Transverse colon (tissue), 4 donors: ENCODE data around the gene CHPT1. TPM values are rescaled to one million over a fixed set of nuclear protein-coding genes. Genes with fewer than 3 reads are reported as not detected.
"Not testable (repeated sequence)": the region's sequence is repeated elsewhere in the genome, so short reads cannot be mapped to it uniquely, and the experiment has no call there.

ENCODE experiments used
- DNase-seq: peaks from one replicate; pipeline ENCODE4 v3.0.0-alpha.2; 2019
- H3K27ac ChIP-seq, 4 donors: fragments of 200-600 bp; sonication (generic); 2 replicates each; pipeline ENCODE4 v1.5.1; 2016 to 2018; ENCODE audit warnings: inconsistent platforms in 4 of 4
- H3K27me3 ChIP-seq: fragments of 200-600 bp; sonication (generic); 2 replicates; pipeline ENCODE4 v1.5.1; 2017; ENCODE audit warnings: inconsistent platforms
- H3K36me3 ChIP-seq, 4 donors: fragments of 200-600 bp; sonication (generic); 2 replicates each; pipeline ENCODE4 v1.5.1; 2017 to 2019; ENCODE audit warnings: inconsistent platforms in 4 of 4
- H3K4me1 ChIP-seq, 4 donors: fragments of 200-600 bp; sonication (generic); 2 replicates each; pipeline ENCODE4 v1.5.1; 2017 to 2020; ENCODE audit warnings: inconsistent platforms in 4 of 4
- H3K4me3 ChIP-seq, 4 donors: fragments of 200-600 bp; sonication (generic); 1 replicate in 1 of 4; 2 replicates in 3 of 4; pipeline versions ENCODE4 v1.5.1 to v1.6.1; 2017 to 2019; ENCODE audit warnings: inconsistent platforms in 4 of 4
- H3K9me3 ChIP-seq, 2 donors: fragments of 200-600 bp; sonication (generic); 2 replicates each; pipeline ENCODE4 v1.5.1; 2017 to 2019; ENCODE audit warnings: inconsistent platforms in 2 of 2
- EP300 ChIP-seq: sonication (generic); formaldehyde crosslinking; IDR thresholded peaks from one replicate; pipeline ENCODE4 v1.6.1; 2017; ENCODE audit warnings: antibody characterized with exemption, low read depth
- POLR2A ChIP-seq: fragments of 450-650 bp; IDR thresholded peaks from one replicate; pipeline ENCODE4 v1.6.1; 2016; ENCODE audit warnings: antibody characterized with exemption, mild to moderate bottlenecking, moderate library complexity
- POLR2AphosphoS5 ChIP-seq, 3 donors: sonication (generic); formaldehyde crosslinking; IDR thresholded peaks; one replicate each; pipeline ENCODE4 v1.6.1; 2016; ENCODE audit warnings: antibody characterized with exemption in 3 of 3
- WGBS, 2 donors: methylation state at CpG; one replicate each; pipeline ENCODE4 v1.1.5; 2018; ENCODE audit warnings: low coverage in 1 of 2; 5-methylcytosine and 5-hydroxymethylcytosine counted together
- in situ Hi-C, 4 donors: fragments of 200-750 bp; cut with MboI; loops; one replicate each; pipeline versions ENCODE4 v1.15.0 to v1.15.1; 2017; ENCODE audit warnings: low sequenced_read_pairs in 3 of 4, low pct_ligation_motif_present in 1 of 4, low pct_unique_long_range_greater_than_20kb in 1 of 4
- intact Hi-C: fragments of 100-400 bp; cut with DNase I; formaldehyde crosslinking; loops from one replicate; pipeline ENCODE4 v1.15.1; 2023; ENCODE audit warnings: low total_unique reads
- total RNA-seq, 4 donors: library from RNA; depleted of rRNA; stranded (reverse); fragments of >200 nt; gene quantifications; one replicate each; pipeline ENCODE4 v1.1.0, GENCODE V29; 2016
- TF ChIP-seq, protein P1 (sequence below), 5 experiments: fragments of 200-600 bp in 3 of 5; fragments of 450-650 bp in 2 of 5; sonication (generic) in 3 of 5; IDR thresholded peaks; 1 replicate in 2 of 5; 2 replicates in 3 of 5; pipeline ENCODE4 v1.5.1; 2016 to 2017; ENCODE audit warnings: antibody characterized with exemption in 5 of 5, inconsistent platforms in 3 of 5, mild to moderate bottlenecking in 2 of 5, moderate library complexity in 1 of 5

The CHPT1 gene
- total RNA-seq, 4 donors from 2014 or later, result 114 to 215 (median 138) TPM

DNA sequence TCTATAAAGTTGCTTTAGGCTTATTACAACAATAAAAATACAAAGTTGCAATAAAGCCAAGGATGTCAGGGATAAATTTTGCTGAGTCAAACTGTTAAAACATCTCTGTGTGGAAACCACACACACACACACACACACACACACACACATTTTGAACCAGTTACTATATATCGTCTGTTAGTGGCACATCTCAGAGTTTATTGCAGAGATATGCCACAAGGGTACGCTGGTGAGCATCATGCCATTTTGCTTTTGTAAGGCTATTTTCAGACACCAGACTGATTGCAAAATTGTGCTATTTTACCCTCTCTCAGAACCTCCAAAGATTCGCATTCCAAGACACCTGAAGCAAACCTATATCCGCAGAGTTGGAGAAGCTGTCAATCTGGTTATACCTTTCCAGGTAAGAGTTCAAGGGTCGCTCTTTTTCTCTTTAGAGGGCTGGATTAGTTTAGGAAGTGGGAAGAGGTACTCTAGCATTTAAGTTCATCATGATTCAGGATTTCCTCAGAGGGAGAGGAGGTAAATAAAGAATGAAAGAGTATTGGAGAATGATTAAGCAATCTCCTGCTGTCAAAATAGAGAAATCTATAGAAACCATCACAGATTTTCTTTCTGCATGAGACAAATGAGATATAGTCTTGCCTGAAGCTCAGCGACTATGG is 27.3 kb upstream of the CHPT1 start:
- 26 to 41% methylated on average over 4 to 6 of the region's 6 CpGs for WGBS, 2 donors
- H3K9me3 ChIP-seq, result no peaks in the 10 kb centered on the region
- H3K27ac ChIP-seq, result peak overlapping the region; percentile 4 to 38 (median 34)
- TF ChIP-seq, protein P1, sequence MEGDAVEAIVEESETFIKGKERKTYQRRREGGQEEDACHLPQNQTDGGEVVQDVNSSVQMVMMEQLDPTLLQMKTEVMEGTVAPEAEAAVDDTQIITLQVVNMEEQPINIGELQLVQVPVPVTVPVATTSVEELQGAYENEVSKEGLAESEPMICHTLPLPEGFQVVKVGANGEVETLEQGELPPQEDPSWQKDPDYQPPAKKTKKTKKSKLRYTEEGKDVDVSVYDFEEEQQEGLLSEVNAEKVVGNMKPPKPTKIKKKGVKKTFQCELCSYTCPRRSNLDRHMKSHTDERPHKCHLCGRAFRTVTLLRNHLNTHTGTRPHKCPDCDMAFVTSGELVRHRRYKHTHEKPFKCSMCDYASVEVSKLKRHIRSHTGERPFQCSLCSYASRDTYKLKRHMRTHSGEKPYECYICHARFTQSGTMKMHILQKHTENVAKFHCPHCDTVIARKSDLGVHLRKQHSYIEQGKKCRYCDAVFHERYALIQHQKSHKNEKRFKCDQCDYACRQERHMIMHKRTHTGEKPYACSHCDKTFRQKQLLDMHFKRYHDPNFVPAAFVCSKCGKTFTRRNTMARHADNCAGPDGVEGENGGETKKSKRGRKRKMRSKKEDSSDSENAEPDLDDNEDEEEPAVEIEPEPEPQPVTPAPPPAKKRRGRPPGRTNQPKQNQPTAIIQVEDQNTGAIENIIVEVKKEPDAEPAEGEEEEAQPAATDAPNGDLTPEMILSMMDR (IDR thresholded peaks at IDR 0.05), result peak; percentile 51 to 80 (median 54)
- TF ChIP-seq EP300, result no peak
- in situ Hi-C loops (no loop called here), intact Hi-C loops (no loop called here)
- no peaks in the 10 kb centered on the region for H3K27me3 ChIP-seq
- no peaks in the 10 kb centered on the region for H3K36me3 ChIP-seq
- DNase-seq, result peak; percentile 58
- H3K4me1 ChIP-seq, result peaks cover 0 to 41% (median 20%) of the 10 kb centered on the region in 4 donors
- H3K4me3 ChIP-seq, result no peak overlapping the region

DNA sequence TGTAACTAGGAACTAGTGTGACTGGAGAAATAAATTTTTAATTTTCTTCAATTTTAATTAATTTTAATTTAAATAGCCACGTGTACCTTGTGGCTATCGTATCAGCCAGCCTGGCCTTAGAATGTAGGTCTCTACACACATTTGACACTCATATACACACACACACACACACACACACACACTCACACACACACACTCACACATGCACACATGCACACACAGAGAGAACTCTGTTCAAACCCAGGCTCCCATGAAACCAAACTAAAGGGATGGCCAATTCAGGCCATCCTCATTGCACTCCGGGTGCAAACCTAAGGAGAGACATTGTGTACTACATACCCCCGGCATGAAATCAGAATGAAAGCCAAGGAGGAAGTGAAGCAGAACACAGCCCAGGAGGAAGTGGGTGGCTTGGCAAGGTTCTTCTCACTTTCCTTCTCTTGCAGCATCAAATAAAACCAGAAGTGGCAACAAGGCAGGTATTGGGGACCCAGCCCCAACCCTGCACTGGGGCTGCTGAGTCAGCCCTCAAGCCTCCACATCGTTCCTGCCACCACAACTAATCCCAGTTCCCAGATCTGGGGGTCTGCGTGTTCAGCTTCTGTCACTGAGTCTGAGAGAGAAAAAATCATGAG is 26.2 kb upstream of the CHPT1 start:
- in situ Hi-C loops, result no loop called here
- DNase-seq, result peak; percentile 44
- H3K27me3 ChIP-seq, result no peaks in the 10 kb centered on the region
- TF ChIP-seq, protein P1 (IDR thresholded peaks at IDR 0.05), result no peak
- TF ChIP-seq POLR2AphosphoS5 (IDR thresholded peaks at IDR 0.05) (no peak), EP300 (no peak), POLR2A (no peak)
- H3K27ac ChIP-seq, result peak overlapping the region; percentile 16 to 60 (median 58)
- WGBS, 2 donors, result 45 to 51% methylated on average over 5 to 6 of the region's 6 CpGs
- H3K9me3 ChIP-seq, result no peaks in the 10 kb centered on the region
- no peak overlapping the region for H3K4me3 ChIP-seq
- intact Hi-C loops, result no loop called here
- no peaks in the 10 kb centered on the region for H3K36me3 ChIP-seq
- H3K4me1 ChIP-seq, result peaks cover 0 to 50% (median 27%) of the 10 kb centered on the region in 4 donors

DNA sequence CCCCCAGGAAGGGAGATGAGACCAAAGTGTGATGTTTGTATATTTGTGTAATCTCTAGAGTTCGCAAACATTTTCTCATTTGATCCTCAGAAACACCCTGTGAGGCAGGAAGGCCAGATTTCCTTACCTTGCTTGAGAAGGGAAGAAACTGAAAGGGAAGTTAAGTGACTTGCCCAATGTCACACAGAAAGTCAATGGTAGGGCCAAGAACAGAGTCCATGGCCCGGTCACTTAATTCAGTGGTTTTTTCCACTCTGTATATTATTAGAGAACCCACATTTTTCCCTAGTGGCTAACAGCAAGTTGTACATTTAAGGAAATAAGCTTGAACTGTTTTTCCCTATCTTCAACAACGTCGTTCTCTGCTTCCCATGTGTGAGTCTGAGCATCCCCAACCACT is 25.6 kb upstream of the CHPT1 start:
- 70 to 80% methylated on average over 4 of the region's 4 CpGs for WGBS, 2 donors
- no peak for TF ChIP-seq POLR2AphosphoS5 (IDR thresholded peaks at IDR 0.05)
- TF ChIP-seq POLR2A, result no peak
- TF ChIP-seq EP300, result no peak
- TF ChIP-seq, protein P1 (IDR thresholded peaks at IDR 0.05), result no peak
- peaks cover 0 to 55% (median 29%) of the 10 kb centered on the region in 4 donors for H3K4me1 ChIP-seq
- H3K27me3 ChIP-seq, result no peaks in the 10 kb centered on the region
- in situ Hi-C loops (no loop called here), intact Hi-C loops (no loop called here)
- H3K27ac ChIP-seq, result peak overlapping the region; percentile 16 to 60 (median 58)
- no peak for DNase-seq
- H3K4me3 ChIP-seq, result no peak overlapping the region
- no peaks in the 10 kb centered on the region for H3K36me3 ChIP-seq
- no peaks in the 10 kb centered on the region for H3K9me3 ChIP-seq

DNA sequence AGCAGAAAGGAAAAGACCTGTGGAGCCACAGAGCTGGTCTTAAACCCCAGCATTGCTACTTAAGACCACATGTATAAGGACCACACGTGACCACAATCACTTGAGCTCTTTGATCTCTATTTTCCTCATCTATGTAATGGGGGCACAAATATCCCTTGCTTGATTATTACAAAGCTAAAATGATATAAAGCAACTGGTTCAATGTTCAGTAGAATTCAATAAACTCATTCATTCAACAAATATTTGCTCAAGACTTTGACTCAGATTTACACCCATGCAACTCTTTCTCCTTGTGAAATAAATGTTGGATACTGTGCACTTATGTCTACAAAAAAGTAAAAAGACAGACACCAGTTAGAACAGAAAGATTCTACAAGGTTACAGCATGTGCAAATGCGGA is 21.9 kb upstream of the CHPT1 start:
- 67 to 85% methylated on average over 2 of the region's 2 CpGs for WGBS, 2 donors

DNA sequence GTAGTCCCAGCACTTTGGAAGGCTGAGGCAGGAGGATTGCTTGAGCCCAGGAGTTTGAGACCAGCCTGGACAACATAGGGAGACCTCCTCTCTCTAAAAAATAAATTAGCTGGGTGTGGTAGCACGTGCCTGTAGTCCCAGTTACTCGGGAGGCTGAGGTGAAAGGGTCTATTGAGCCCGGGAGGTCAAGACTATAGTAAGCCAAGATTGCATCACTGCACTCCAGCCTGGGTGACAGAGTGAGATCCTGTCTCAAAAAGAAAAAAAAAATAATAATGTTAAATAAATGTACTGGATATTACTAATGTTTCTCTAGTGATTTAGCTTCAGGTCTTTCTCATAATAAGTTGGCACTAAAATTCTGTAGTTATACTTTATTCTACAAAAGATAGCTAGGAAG is 20.9 kb upstream of the CHPT1 start:
- H3K4me3 ChIP-seq, H3K9me3 ChIP-seq, intact Hi-C loops, H3K27me3 ChIP-seq, in situ Hi-C loops, DNase-seq, H3K36me3 ChIP-seq: not testable (repeated sequence)
- WGBS, 2 donors, result 32 to 61% methylated on average over 3 of the region's 3 CpGs
- peak overlapping the region in 3 of 4 donors; percentile 27 to 66 (median 36) for H3K27ac ChIP-seq
- H3K4me1 ChIP-seq, result peaks cover 0 to 32% (median 19%) of the 10 kb centered on the region in 4 donors

More for the DNA sequence above, 21.9 kb upstream of the CHPT1 start:
- Histone ChIP-seq H3K9me3 (no peaks in the 10 kb centered on the region), H3K4me3 (no peak overlapping the region), H3K4me1 (peaks cover 0 to 40% (median 21%) of the 10 kb centered on the region in 4 donors), H3K36me3 (no peaks in the 10 kb centered on the region), H3K27ac (peak overlapping the region; percentile 27 to 66 (median 36)), H3K27me3 (no peaks in the 10 kb centered on the region)
- in situ Hi-C loops (no loop called here), intact Hi-C loops (no loop called here)
- no peak for DNase-seq
- TF ChIP-seq, protein P1 (IDR thresholded peaks at IDR 0.05), result no peak
- TF ChIP-seq POLR2AphosphoS5 (IDR thresholded peaks at IDR 0.05) (no peak), EP300 (no peak), POLR2A (no peak)
